HEK293 (cell line): ENCODE measurements around the gene ISOC2.
A peak's percentile ranks its signal among the peaks of the same experiment; 100 is the strongest.

Source experiments
- BCL11B ChIP-seq: fragments of 450-650 bp; formaldehyde crosslinking; IDR thresholded peaks from 2 replicates; pipeline ENCODE4 v1.5.1; 2016; ENCODE audit warnings: low read depth, missing biosample characterization, missing genetic modification characterization
- CTCF ChIP-seq: fragments of 450-650 bp; formaldehyde crosslinking; IDR thresholded peaks from 2 replicates; pipeline ENCODE4 v1.5.1; 2016; ENCODE audit warnings: missing biosample characterization, missing genetic modification characterization
- FEZF1 ChIP-seq: fragments of 450-650 bp; formaldehyde crosslinking; IDR thresholded peaks from 2 replicates; pipeline ENCODE4 v1.5.1; 2016; ENCODE audit warnings: missing biosample characterization, missing genetic modification characterization
- GLIS1 ChIP-seq: fragments of 450-650 bp; formaldehyde crosslinking; IDR thresholded peaks from 2 replicates; pipeline ENCODE4 v1.5.1; 2016; ENCODE audit warnings: missing biosample characterization, missing genetic modification characterization
- KLF9 ChIP-seq: fragments of 450-650 bp; formaldehyde crosslinking; IDR thresholded peaks from 2 replicates; pipeline ENCODE4 v1.5.1; 2016; ENCODE audit warnings: missing biosample characterization, missing genetic modification characterization, low read depth
- OSR2 ChIP-seq: fragments of 450-650 bp; formaldehyde crosslinking; IDR thresholded peaks from 2 replicates; pipeline ENCODE4 v1.5.1; 2016; ENCODE audit warnings: missing biosample characterization, missing genetic modification characterization
- REPIN1 ChIP-seq: fragments of 450-650 bp; formaldehyde crosslinking; IDR thresholded peaks from 2 replicates; pipeline ENCODE4 v1.5.1; 2017; ENCODE audit warnings: missing biosample characterization, missing genetic modification characterization, low read depth
- ZBTB1 ChIP-seq: fragments of 450-650 bp; formaldehyde crosslinking; IDR thresholded peaks from 2 replicates; pipeline ENCODE4 v1.5.1; 2016; ENCODE audit warnings: missing biosample characterization, missing genetic modification characterization
- ZBTB21 ChIP-seq: fragments of 450-650 bp; formaldehyde crosslinking; IDR thresholded peaks from 2 replicates; pipeline ENCODE4 v1.5.1; 2017; ENCODE audit warnings: missing biosample characterization, missing genetic modification characterization
- ZEB2 ChIP-seq: fragments of 450-650 bp; formaldehyde crosslinking; IDR thresholded peaks from 2 replicates; pipeline ENCODE4 v1.5.1; 2016; ENCODE audit warnings: missing biosample characterization, missing genetic modification characterization
- ZFP3 ChIP-seq: fragments of 450-650 bp; formaldehyde crosslinking; IDR thresholded peaks from 2 replicates; pipeline ENCODE4 v1.5.1; 2016; ENCODE audit warnings: low read depth, missing biosample characterization, missing genetic modification characterization
- ZNF133 ChIP-seq: fragments of 450-650 bp; formaldehyde crosslinking; IDR thresholded peaks from 2 replicates; pipeline ENCODE4 v1.5.1; 2016; ENCODE audit warnings: missing biosample characterization, missing genetic modification characterization
- ZNF146 ChIP-seq: fragments of 450-650 bp; formaldehyde crosslinking; IDR thresholded peaks from 2 replicates; pipeline ENCODE4 v1.5.1; 2016; ENCODE audit warnings: missing biosample characterization, missing genetic modification characterization
- ZNF169 ChIP-seq: fragments of 450-650 bp; formaldehyde crosslinking; IDR thresholded peaks from 2 replicates; pipeline ENCODE4 v1.5.1; 2016; ENCODE audit warnings: missing biosample characterization, missing genetic modification characterization
- ZNF174 ChIP-seq: fragments of 450-650 bp; formaldehyde crosslinking; IDR thresholded peaks from 2 replicates; pipeline ENCODE4 v1.5.0; 2017; ENCODE audit warnings: missing biosample characterization, mild to moderate bottlenecking, missing genetic modification characterization
- ZNF23 ChIP-seq: fragments of 450-650 bp; formaldehyde crosslinking; IDR thresholded peaks from 2 replicates; pipeline ENCODE4 v1.5.1; 2016; ENCODE audit warnings: missing biosample characterization, missing genetic modification characterization, borderline replicate concordance
- ZNF433 ChIP-seq: fragments of 450-650 bp; formaldehyde crosslinking; IDR thresholded peaks from 2 replicates; pipeline ENCODE4 v1.5.1; 2016; ENCODE audit warnings: missing biosample characterization, missing genetic modification characterization, low read depth
- ZNF488 ChIP-seq: fragments of 450-650 bp; formaldehyde crosslinking; IDR thresholded peaks from 2 replicates; pipeline ENCODE4 v1.5.1; 2016; ENCODE audit warnings: missing biosample characterization, missing genetic modification characterization
- ZNF529 ChIP-seq: fragments of 450-650 bp; formaldehyde crosslinking; IDR thresholded peaks from 2 replicates; pipeline ENCODE4 v1.5.1; 2017; ENCODE audit warnings: missing genetic modification characterization, missing biosample characterization; ENCODE audit not compliant: insufficient replicate concordance
- ZNF530 ChIP-seq: fragments of 450-650 bp; formaldehyde crosslinking; IDR thresholded peaks from 2 replicates; pipeline ENCODE4 v1.5.1; 2016; ENCODE audit warnings: low read depth, missing biosample characterization, missing genetic modification characterization
- ZNF544 ChIP-seq: fragments of 450-650 bp; formaldehyde crosslinking; IDR thresholded peaks from 2 replicates; pipeline ENCODE4 v1.5.0; 2017; ENCODE audit warnings: missing biosample characterization, missing genetic modification characterization
- ZNF548 ChIP-seq: fragments of 450-650 bp; formaldehyde crosslinking; IDR thresholded peaks from 2 replicates; pipeline ENCODE4 v1.5.1; 2016; ENCODE audit warnings: missing biosample characterization, missing genetic modification characterization
- ZNF549 ChIP-seq: fragments of 450-650 bp; IDR thresholded peaks from 2 replicates; pipeline ENCODE4 v1.5.1; 2018; ENCODE audit warnings: missing biosample characterization, missing genetic modification characterization, mild to moderate bottlenecking, inconsistent platforms, moderate library complexity
- ZNF596 ChIP-seq: fragments of 450-650 bp; IDR thresholded peaks from 2 replicates; pipeline ENCODE4 v1.5.0; 2018; ENCODE audit warnings: missing biosample characterization, mild to moderate bottlenecking, missing genetic modification characterization, moderate library complexity
- ZNF626 ChIP-seq: fragments of 450-650 bp; sonication (Bioruptor Pico); formaldehyde crosslinking; IDR thresholded peaks from 2 replicates; pipeline ENCODE4 v1.5.1; 2018; ENCODE audit warnings: missing biosample characterization, missing genetic modification characterization, inconsistent platforms
- ZNF664 ChIP-seq: fragments of 450-650 bp; formaldehyde crosslinking; IDR thresholded peaks from 2 replicates; pipeline ENCODE4 v1.5.1; 2016; ENCODE audit warnings: missing biosample characterization, missing genetic modification characterization
- ZNF670 ChIP-seq: fragments of 450-650 bp; formaldehyde crosslinking; IDR thresholded peaks from 2 replicates; pipeline ENCODE4 v1.5.1; 2016; ENCODE audit warnings: missing biosample characterization, missing genetic modification characterization, low read depth
- ZNF785 ChIP-seq: fragments of 450-650 bp; formaldehyde crosslinking; IDR thresholded peaks from 2 replicates; pipeline ENCODE4 v1.5.1; 2016; ENCODE audit warnings: missing biosample characterization, missing genetic modification characterization
- ZSCAN23 ChIP-seq: fragments of 450-650 bp; formaldehyde crosslinking; IDR thresholded peaks from 2 replicates; pipeline ENCODE4 v1.5.1; 2016; ENCODE audit warnings: missing biosample characterization, missing genetic modification characterization
- TF ChIP-seq, protein P1 (sequence below): fragments of 450-650 bp; formaldehyde crosslinking; IDR thresholded peaks from 2 replicates; pipeline ENCODE4 v1.5.1; 2016; ENCODE audit warnings: missing biosample characterization, missing genetic modification characterization
- TF ChIP-seq, protein P2 (sequence below): fragments of 450-650 bp; IDR thresholded peaks from 2 replicates; pipeline ENCODE4 v1.5.1; 2018; ENCODE audit warnings: missing biosample characterization, missing genetic modification characterization
- TF ChIP-seq, protein P3 (sequence below): fragments of 450-650 bp; formaldehyde crosslinking; IDR thresholded peaks from 2 replicates; pipeline ENCODE4; 2016; ENCODE audit warnings: missing biosample characterization, missing genetic modification characterization
- TF ChIP-seq, protein P4 (sequence below): fragments of 450-650 bp; formaldehyde crosslinking; IDR thresholded peaks from 2 replicates; pipeline ENCODE4 v1.5.1; 2016; ENCODE audit warnings: missing biosample characterization, missing genetic modification characterization

Gene ISOC2

DNA sequence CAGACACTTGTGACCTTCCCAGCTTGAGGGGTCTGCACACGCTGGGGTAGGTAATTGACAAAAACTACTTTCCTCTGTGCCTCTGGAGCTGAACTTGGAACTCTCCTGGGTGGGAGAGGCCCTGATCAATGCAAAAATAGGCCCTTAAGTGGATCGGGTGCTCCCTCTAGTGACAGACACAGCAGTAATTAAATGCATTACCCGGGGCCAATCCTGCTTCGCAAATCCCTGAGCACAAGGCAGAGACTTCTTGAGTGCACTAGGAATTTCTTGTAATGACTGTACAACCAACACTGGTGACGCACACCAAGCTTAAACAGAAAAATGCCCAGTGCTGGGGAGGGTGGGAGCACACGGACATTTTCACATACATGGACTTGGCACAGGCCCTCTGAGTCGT lies 43.3 kb downstream of the ISOC2 start (continued):
- TF ChIP-seq CTCF (tag by site-specific recombination): peak; percentile 61
- TF ChIP-seq ZNF174 (tag by site-specific recombination): no peak
- no peak for TF ChIP-seq ZBTB1
- TF ChIP-seq, protein P1, sequence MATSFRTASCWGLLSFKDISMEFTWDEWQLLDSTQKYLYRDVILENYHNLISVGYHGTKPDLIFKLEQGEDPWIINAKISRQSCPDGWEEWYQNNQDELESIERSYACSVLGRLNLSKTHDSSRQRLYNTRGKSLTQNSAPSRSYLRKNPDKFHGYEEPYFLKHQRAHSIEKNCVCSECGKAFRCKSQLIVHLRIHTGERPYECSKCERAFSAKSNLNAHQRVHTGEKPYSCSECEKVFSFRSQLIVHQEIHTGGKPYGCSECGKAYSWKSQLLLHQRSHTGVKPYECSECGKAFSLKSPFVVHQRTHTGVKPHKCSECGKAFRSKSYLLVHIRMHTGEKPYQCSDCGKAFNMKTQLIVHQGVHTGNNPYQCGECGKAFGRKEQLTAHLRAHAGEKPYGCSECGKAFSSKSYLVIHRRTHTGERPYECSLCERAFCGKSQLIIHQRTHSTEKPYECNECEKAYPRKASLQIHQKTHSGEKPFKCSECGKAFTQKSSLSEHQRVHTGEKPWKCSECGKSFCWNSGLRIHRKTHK (tag by site-specific recombination): no peak
- no peak for TF ChIP-seq ZFP3
- no peak for TF ChIP-seq ZNF670 (tag by site-specific recombination)
- no peak for TF ChIP-seq ZNF596 (tag by site-specific recombination)
- TF ChIP-seq, protein P2, sequence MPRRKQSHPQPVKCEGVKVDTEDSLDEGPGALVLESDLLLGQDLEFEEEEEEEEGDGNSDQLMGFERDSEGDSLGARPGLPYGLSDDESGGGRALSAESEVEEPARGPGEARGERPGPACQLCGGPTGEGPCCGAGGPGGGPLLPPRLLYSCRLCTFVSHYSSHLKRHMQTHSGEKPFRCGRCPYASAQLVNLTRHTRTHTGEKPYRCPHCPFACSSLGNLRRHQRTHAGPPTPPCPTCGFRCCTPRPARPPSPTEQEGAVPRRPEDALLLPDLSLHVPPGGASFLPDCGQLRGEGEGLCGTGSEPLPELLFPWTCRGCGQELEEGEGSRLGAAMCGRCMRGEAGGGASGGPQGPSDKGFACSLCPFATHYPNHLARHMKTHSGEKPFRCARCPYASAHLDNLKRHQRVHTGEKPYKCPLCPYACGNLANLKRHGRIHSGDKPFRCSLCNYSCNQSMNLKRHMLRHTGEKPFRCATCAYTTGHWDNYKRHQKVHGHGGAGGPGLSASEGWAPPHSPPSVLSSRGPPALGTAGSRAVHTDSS (tag by site-specific recombination): no peak
- no peak for TF ChIP-seq ZNF488 (tag by site-specific recombination)
- no peak for TF ChIP-seq ZNF785 (tag by site-specific recombination)
- TF ChIP-seq KLF9: no peak
- no peak for TF ChIP-seq ZNF548 (tag by site-specific recombination)
- peak; percentile 32; the same call in 1 of the 2 replicates for TF ChIP-seq GLIS1 (tag by site-specific recombination)
- TF ChIP-seq ZEB2 (tag by site-specific recombination): 0 out of 2 replicates have a peak, but pooled peaks have one; percentile 27
- no peak for TF ChIP-seq ZNF626 (tag by site-specific recombination)
- TF ChIP-seq ZBTB21 (tag by site-specific recombination): no peak
- TF ChIP-seq ZNF664 (tag by site-specific recombination): no peak
- TF ChIP-seq ZNF133 (tag by site-specific recombination): no peak
- TF ChIP-seq, protein P3, sequence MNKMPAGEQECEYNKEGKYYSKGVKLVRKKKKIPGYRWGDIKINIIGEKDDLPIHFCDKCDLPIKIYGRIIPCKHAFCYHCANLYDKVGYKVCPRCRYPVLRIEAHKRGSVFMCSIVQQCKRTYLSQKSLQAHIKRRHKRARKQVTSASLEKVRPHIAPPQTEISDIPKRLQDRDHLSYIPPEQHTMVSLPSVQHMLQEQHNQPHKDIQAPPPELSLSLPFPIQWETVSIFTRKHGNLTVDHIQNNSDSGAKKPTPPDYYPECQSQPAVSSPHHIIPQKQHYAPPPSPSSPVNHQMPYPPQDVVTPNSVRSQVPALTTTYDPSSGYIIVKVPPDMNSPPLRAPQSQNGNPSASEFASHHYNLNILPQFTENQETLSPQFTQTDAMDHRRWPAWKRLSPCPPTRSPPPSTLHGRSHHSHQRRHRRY: no peak
- TF ChIP-seq ZNF146 (tag by site-specific recombination): no peak
- TF ChIP-seq FEZF1: no peak
- no peak for TF ChIP-seq ZNF433
- TF ChIP-seq BCL11B (tag by site-specific recombination): no peak
- TF ChIP-seq ZNF530: no peak
- TF ChIP-seq ZNF169 (tag by site-specific recombination): no peak
- no peak for TF ChIP-seq ZNF549 (tag by site-specific recombination)
- TF ChIP-seq, protein P4, sequence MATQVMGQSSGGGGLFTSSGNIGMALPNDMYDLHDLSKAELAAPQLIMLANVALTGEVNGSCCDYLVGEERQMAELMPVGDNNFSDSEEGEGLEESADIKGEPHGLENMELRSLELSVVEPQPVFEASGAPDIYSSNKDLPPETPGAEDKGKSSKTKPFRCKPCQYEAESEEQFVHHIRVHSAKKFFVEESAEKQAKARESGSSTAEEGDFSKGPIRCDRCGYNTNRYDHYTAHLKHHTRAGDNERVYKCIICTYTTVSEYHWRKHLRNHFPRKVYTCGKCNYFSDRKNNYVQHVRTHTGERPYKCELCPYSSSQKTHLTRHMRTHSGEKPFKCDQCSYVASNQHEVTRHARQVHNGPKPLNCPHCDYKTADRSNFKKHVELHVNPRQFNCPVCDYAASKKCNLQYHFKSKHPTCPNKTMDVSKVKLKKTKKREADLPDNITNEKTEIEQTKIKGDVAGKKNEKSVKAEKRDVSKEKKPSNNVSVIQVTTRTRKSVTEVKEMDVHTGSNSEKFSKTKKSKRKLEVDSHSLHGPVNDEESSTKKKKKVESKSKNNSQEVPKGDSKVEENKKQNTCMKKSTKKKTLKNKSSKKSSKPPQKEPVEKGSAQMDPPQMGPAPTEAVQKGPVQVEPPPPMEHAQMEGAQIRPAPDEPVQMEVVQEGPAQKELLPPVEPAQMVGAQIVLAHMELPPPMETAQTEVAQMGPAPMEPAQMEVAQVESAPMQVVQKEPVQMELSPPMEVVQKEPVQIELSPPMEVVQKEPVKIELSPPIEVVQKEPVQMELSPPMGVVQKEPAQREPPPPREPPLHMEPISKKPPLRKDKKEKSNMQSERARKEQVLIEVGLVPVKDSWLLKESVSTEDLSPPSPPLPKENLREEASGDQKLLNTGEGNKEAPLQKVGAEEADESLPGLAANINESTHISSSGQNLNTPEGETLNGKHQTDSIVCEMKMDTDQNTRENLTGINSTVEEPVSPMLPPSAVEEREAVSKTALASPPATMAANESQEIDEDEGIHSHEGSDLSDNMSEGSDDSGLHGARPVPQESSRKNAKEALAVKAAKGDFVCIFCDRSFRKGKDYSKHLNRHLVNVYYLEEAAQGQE (tag by site-specific recombination): no peak
- TF ChIP-seq ZNF23 (tag by site-specific recombination): no peak
- no peak for TF ChIP-seq ZNF544 (tag by site-specific recombination)
- TF ChIP-seq REPIN1: no peak
- no peak for TF ChIP-seq OSR2 (tag by site-specific recombination)
- no peak for TF ChIP-seq ZSCAN23 (tag by site-specific recombination)
- no peak for TF ChIP-seq ZNF529 (tag by site-specific recombination)
